Measurements from ENCODE around the gene HEPHL1.

DNA sequence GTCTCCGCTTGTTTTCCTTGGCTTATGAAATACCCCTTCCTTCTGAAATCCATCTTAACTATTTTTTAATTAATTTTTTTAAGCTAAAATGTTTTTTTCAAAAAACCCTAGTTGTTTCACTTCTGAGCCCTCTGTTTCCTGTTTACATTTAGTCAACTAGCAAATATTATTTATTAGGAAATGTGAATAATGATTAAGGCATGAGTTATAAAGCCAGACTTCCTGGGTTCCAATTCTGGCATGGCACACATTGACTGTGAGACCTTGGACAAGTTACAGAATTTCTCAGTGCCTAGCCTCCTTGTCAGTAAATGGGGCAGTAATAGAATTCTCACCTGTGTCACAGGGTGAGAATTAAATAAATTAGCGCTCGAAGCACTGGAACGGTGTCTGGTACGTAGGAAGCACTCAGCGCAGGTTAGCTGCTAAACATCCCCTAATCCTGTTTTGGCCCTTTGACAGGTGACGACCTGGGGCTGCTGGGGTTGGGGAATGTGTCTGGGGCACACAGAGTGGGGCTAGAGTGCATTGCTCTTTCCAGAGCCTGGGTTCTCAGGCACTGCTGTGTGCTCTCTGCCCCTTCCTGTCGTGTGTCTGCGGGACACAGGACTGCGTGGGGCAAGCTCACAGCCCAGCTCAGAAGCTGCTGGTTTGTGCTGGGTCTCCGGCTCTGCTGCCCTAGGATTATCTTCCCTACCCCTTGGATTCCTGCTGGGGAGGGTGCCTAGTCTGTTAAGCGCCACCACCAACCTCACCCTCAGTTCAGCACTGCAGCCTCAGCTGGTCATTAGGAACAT, 120.6 kb downstream of the HEPHL1 start:
- TF ChIP-seq, protein P1, sequence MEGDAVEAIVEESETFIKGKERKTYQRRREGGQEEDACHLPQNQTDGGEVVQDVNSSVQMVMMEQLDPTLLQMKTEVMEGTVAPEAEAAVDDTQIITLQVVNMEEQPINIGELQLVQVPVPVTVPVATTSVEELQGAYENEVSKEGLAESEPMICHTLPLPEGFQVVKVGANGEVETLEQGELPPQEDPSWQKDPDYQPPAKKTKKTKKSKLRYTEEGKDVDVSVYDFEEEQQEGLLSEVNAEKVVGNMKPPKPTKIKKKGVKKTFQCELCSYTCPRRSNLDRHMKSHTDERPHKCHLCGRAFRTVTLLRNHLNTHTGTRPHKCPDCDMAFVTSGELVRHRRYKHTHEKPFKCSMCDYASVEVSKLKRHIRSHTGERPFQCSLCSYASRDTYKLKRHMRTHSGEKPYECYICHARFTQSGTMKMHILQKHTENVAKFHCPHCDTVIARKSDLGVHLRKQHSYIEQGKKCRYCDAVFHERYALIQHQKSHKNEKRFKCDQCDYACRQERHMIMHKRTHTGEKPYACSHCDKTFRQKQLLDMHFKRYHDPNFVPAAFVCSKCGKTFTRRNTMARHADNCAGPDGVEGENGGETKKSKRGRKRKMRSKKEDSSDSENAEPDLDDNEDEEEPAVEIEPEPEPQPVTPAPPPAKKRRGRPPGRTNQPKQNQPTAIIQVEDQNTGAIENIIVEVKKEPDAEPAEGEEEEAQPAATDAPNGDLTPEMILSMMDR (conservative IDR thresholded peaks at IDR 0.05 in 1 of 2, IDR thresholded peaks at IDR 0.05 in 1 of 2; ENCODE audit: extremely low read depth in 1 of 2, insufficient read depth in 1 of 2, low read depth in 1 of 2, low read length in 2 of 2): no peak
- no peak for TF ChIP-seq EZH2 (IDR thresholded peaks at IDR 0.05; ENCODE audit: borderline replicate concordance, low read length)

All from mammary epithelial cell (primary cell).